MG63 (cell line): ENCODE results near the gene CNKSR1. TPM values are rescaled to one million over a fixed set of nuclear protein-coding genes. Genes with fewer than 3 reads are reported as not detected.
A peak's percentile ranks its signal among the peaks of the same experiment; 100 is the strongest.

Source experiments
- DNase-seq: peaks from one replicate; pipeline ENCODE4 v3.0.0-alpha.2; 2020
- H3K27me3 ChIP-seq: fragments of 250-450 bp; sonication (Bioruptor Pico); 2 replicates; pipeline ENCODE4 v1.5.1; 2020; ENCODE audit warnings: mild to moderate bottlenecking, moderate library complexity
- H3K36me3 ChIP-seq: fragments of 250-450 bp; sonication (Bioruptor Pico); 2 replicates; pipeline ENCODE4 v1.5.1; 2020; ENCODE audit warnings: mild to moderate bottlenecking, moderate library complexity
- H3K4me3 ChIP-seq: fragments of 250-450 bp; sonication (Bioruptor Pico); 2 replicates; pipeline ENCODE4 v1.5.1; 2020; ENCODE audit warnings: mild to moderate bottlenecking, moderate library complexity
- H3K9me3 ChIP-seq: fragments of 250-450 bp; sonication (Bioruptor Pico); 2 replicates; pipeline ENCODE4 v1.5.1; 2020; ENCODE audit warnings: mild to moderate bottlenecking, moderate library complexity
- total RNA-seq: library from RNA; depleted of rRNA; stranded (reverse); fragments of >200 nt; shearing (Covaris generic); gene quantifications from 2 replicates; pipeline ENCODE4 v1.2.3, GENCODE V29; 2014; ENCODE audit warnings: low replicate concordance; rRNA removed

CNKSR1 gene
- total RNA-seq, 1 experiment from 2014 or later, result not detected

GRCh38 chr1:26234644-26235370, 57.5 kb downstream of the CNKSR1 start:
- no peaks in the 10 kb centered on the region for H3K9me3 ChIP-seq
- H3K27me3 ChIP-seq, result no peaks in the 10 kb centered on the region
- DNase-seq, result peak; percentile 48
- H3K4me3 ChIP-seq, result peak overlapping the region; percentile 79
- peaks cover 9% of the 10 kb centered on the region for H3K36me3 ChIP-seq

- no peaks in the 10 kb centered on the region for H3K27me3 ChIP-seq
- H3K36me3 ChIP-seq, result peaks cover 16% of the 10 kb centered on the region
- no peaks in the 10 kb centered on the region for H3K9me3 ChIP-seq
- no peak for DNase-seq
- no peak overlapping the region for H3K4me3 ChIP-seq
Observed at GRCh38 chr1:26237230-26237966, 60.1 kb downstream of the CNKSR1 start.

Other genes with a start within 250 kb of the CNKSR1 start
- gene PAFAH2, start 179.4 kb upstream of the CNKSR1 start, total RNA-seq, result 3.3 and 4.5 TPM in 2 replicates
- not detected in 2 replicates for gene EXTL1, start 155.7 kb upstream of the CNKSR1 start, total RNA-seq
- gene SLC30A2, start 131.4 kb upstream of the CNKSR1 start, total RNA-seq, result not detected in 2 replicates
- not detected in 2 replicates for gene TRIM63, start 109.9 kb upstream of the CNKSR1 start, total RNA-seq
- gene PDIK1L, start 65.7 kb upstream of the CNKSR1 start, total RNA-seq, result 2.4 and 10.4 TPM in 2 replicates
- gene FAM110D, start 18.4 kb upstream of the CNKSR1 start, total RNA-seq, result 0.07 TPM in 1 of 2 replicates, not detected in the other
- not detected in 2 replicates for gene C1orf232, start 8.5 kb upstream of the CNKSR1 start, total RNA-seq
- gene ZNF593, start 7.6 kb upstream of the CNKSR1 start, total RNA-seq, result 27.8 and 45.7 TPM in 2 replicates
- gene ZNF593OS, start 5.7 kb upstream of the CNKSR1 start, total RNA-seq, result not detected in 2 replicates
- gene CATSPER4, start 13.1 kb downstream of the CNKSR1 start, total RNA-seq, result not detected in 2 replicates
- gene CEP85, start 56.7 kb downstream of the CNKSR1 start, total RNA-seq, result 13.3 and 13.9 TPM in 2 replicates
- gene SH3BGRL3, start 102.6 kb downstream of the CNKSR1 start, total RNA-seq, result 20.2 and 22.3 TPM in 2 replicates
- gene UBXN11, start 129.1 kb downstream of the CNKSR1 start, total RNA-seq, result 3.9 and 6.1 TPM in 2 replicates
- gene CD52, start 140.5 kb downstream of the CNKSR1 start, total RNA-seq, result not detected in 2 replicates
- not detected in 2 replicates for gene CRYBG2, start 176.6 kb downstream of the CNKSR1 start, total RNA-seq
- gene ZNF683, start 195.3 kb downstream of the CNKSR1 start, total RNA-seq, result not detected in 2 replicates
- gene LIN28A, start 233.3 kb downstream of the CNKSR1 start, total RNA-seq, result not detected in 2 replicates